ENCODE measurements around the gene SPOP.
"Not testable (repeated sequence)": the region's sequence is repeated elsewhere in the genome, so short reads cannot be mapped to it uniquely, and the experiment has no call there.

The SPOP gene

DNA sequence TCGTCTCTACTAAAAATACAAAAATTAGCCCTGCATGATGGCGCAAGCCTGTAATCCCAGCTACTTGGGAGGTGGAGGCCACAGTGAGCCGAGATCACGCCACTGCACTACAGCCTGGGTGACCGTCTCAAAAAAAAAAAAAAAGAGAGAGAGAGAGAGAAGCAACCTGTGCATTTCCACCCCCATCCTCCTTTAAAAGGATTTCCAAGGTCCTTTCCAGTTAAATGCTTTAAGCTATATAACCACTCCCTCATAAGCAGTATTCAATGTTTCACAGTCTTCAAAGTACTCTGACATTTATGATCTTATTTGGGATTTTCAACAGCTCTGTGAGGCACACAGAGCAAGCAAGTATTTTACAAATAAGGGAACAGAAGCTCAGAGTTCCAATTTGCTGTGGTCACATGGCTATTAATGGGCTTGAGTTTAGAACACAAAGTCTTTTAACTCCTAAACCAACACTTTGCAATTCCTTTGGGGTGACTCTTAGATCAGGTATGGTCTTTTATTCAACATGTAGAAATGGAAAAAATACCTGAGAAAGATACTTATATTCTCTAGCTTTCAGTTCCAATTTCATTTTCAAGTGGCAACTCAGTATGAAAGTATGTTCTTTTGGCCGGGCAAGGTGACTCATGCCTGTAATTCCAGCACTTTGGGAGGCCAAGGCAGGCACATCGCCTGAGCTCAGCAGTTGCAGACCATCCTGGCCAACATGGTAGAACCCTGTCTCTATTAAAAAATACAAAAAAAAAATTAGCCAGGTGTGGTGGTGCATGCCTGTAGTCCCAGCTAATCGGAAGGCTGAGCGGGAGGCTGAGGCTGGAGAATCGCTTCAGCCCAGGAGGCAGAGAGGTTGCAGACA lies 31.3 kb downstream of the SPOP start:
- DNase-seq, result no peak

DNA sequence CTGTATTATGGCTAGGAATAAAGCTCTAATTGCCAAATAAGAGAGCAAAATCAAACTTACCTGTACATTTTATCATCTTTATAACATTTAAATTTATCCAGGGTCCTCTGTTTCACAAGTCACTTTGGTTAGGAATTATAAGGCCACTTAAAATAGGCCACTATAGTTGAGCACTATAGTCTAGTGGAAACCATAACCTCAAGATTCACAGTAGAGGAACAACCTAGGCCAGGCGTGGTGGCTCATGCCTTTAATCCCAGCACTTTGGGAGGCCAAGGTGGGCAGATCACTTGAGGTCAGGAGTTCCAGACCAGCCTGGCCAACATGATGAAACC lies 31.9 kb downstream of the SPOP start:
- not testable (repeated sequence) for DNase-seq

DNA sequence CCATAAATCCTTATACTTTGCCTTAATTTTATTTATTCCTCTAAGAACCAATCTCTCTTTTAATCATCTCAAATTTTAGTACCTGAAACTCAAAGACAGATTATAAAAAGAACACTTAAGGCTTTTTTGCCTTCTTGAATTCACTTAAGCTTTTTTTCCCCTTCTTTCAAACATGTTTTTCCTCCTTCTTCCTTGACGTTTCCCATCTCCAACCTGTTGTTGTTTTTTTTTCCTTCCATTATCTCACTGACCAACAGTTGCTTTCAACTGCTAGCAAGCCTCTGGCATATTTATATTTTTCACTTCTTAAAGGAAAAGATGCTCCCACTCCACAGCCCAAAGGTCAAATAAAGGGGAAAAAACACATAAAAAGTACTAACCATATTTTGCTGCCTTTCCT lies 32.2 kb downstream of the SPOP start:
- DNase-seq, result no peak

DNA sequence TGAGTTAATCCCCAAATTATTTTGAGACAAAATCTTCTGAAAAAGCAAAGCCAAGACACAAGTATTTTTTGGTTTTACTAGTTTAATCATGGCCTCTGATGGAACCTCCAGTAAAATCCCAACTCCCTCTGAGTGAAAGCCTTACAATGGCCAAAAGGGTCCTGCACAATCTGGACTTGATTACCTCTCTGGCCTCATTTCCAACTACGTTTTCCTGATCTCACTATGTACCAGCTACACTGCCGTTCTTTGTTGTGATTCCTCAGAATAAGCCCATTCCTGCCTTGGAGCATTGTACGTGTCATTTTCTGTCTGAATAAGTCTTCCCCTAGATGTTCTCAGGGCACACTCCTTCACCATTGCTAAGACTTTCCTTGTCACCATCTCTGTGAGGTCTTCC lies 37.3 kb downstream of the SPOP start:
- DNase-seq, result no peak

DNA sequence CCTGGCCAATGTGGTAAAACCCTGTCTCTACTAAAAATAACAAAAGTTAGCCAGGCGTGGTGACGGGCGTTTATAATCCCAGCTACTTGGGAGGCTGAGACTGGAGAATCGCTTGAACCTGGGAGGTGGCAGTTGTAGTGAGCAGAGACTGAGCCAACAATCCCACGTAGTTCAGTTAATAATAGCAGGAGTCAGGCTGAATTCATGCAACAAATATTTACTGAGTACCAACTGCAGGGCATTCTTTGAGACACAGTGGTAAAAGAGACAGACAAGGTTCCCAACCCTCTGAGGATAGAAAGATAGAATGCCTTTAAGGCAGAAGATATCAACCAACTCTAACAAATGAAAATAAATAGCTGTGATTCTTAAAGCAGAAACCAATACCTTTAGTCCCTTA lies 39.1 kb downstream of the SPOP start:
- no peak for DNase-seq

DNA sequence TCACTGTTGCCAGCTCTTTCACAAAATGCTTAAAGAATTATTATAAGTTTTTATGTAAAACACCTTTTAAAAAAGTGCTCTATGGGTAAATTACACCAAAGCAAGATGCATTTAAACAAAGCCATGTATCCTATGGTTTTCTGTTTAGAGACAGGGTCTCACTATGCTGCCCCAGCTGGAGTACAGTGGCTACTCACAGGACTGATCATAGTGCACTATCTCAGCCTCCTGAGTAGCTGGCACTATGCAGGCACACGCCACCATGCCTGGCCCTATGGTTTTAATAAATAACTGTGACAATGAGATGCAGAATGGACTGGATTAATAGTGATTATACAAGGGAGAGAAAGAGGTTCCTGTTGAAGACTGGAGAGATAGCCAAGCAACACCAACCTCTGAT lies 40.2 kb downstream of the SPOP start:
- DNase-seq, result no peak

DNA sequence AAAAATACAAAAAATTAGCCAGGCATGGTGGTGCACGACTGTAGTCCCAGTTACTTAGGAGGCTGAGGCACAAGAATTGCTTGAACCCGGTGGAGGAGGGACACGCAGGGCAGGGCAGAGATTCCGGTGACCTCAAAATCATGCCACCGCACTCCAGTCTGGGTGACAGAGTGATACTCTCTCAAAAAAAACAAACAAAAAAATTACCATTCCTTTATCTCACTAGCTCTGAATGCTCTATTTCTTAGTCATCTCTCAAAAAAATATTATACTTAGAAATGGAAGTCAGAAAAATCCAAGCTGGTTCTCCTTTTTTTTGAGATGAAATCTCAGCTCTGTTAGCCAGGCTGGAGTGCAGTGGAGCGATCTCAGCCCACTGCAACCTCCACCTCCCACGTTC lies 40.8 kb downstream of the SPOP start:
- DNase-seq, result no peak

DNA sequence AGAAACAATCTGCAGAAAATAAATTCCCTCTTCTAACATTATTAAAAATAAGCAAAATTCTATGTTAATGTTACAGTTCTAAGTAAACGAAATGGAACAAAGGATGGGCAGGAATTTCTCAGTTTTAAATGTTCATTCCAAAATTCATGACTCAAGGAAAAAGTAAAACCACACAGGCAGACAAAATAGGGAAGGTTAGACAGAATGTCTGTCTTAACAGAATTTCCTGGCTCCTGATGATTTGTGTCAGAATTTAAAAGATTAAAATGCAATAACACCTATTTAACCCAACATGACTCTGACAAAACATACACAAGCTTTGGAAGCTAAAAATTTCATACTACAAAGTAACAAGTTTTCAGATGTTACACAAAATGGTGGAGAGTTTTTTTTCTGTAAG lies 42.8 kb downstream of the SPOP start:
- DNase-seq, result no peak

DNA sequence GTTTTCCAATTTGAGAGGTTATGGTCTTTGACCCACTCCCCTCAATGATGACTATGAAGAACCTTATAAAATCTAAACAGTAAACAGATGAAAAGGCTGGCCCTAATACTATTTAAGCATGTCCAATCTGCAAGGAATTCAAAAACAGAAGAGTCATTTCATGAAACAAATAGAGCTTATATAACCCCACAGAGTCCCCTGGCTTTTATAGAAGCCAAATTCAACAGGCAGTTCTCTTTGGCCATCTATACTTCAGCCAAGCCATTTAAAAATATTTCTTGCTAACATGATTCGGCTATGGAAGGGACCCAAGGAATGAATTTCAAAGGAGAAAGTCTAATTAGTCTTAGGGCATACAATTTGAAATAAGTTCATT lies 43.4 kb downstream of the SPOP start:
- no peak for DNase-seq

DNA sequence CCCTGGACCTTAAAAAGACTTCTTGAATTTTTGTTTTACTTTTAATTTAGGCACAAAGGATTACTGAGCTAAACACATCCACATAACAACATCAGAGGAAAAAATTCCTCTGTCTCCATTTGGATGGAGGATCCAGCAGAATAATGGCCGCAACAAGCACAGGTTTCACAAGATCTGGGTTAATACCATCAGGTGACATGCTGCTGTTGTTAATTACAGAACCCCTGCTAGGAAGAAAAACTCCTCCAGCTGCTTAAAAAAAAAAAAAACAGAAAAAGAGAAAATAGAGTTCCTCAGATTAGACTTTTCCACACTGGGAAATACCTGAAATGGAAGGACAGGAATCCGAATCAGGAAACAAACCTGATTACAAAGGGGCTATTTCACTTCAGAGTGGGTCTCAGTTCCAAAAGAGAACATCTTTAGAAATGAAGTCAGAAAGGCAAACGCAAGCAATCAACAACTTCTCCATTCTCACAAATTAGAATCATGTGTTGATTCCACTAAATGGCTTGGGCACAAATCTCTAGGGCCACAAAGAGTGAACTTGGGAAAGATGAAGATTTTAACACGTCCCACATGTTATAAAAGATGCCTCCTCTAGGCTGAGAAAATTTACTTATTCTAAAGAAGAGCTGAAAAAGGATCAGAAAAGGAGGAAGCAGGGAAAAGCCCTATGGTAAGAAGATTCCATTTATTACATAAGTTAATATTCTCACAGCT lies 44.0 kb downstream of the SPOP start:
- DNase-seq, result no peak

DNA sequence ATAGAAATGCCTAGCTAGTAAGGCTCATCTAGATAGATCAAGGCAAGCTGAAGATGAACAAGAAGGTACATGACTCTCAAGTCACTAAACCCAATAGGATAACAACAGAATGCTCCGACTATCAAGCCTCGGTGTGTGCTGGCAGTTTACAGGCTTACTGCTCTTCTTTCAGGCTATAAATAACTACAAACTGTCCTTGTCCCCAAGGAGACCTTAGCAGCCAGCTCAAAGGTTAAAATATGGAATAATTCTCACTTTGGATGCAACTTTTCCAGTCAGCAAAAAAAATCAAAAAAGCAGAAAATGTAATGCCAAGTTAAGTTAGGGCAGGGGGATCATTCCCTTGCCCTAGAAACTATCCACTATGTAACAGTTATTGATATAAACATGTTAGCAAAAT lies 44.6 kb downstream of the SPOP start:
- DNase-seq, result no peak

DNA sequence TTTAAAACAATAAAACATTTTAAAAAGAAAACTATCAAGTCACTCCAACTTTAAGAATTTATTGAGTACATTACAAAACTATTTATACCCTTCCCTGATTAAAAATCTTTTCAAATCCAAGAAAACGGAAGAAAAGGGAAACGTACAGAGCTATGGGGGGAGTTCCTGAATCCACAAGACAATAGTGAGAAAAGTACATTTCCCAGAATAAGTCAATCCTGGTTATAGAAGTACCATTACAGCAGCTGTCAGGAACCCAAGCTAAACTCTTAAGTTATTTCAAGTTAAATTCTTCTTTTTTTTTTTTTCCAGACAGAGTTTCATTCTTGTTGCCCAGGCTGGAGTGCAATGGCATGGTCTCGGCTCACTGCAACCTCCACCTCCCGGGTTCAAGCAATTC lies 45.7 kb downstream of the SPOP start:
- no peak for DNase-seq

DNA sequence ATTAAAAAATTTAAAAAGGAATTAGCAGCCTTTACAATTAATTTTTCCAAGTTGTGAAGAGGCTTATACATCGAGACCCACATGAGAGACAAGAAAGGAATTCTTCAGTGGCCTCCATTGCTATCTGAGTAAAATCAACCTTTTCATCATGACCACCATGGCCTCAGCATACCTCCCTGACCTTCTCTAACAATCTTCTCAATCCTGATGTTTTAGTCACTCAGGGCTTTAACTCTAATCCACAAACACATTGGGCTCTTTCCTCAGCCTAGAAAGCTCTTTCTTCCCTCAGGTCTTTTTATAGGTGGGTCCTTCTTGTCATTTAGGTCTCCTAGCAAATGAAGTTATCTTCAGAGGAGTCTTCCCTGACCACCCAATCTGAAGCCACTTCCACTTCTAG lies 46.4 kb downstream of the SPOP start:
- DNase-seq, result no peak

DNA sequence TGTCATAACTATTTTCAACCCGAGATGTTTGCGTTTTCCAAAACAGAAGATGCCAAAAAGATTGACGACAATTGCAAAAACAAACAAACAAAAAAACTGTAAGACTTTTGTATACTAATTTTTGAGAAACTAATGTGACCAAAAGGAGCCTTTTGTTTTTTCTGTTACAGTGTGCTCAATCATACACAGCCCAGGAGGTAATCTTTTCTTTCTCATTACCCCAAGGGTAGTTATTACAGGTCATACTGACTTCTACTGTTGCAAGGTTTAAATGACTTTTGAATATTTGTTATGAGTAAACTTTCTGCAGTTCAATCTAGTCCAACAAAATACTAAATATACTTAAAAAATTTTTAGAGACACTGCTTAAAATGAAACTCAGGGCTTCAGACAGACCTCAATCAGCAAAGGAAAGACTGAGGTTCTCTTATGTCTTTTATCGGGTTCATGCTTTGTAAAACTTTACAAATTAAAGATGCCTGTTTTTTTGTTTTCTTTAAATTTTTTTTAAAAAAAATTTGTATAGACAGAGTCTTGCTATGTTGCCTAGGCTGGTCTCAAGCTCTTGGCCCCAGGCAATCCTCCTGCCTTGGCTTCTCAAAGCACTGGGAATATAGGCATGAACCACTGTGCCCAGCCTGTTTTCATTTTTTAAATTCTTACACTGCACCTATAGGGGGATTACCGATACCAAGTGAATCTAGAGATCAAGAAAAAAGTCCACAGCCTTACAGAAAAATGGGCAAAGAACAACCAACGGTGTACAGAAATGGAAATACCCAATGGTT lies 47.6 kb downstream of the SPOP start:
- no peak for DNase-seq

DNA sequence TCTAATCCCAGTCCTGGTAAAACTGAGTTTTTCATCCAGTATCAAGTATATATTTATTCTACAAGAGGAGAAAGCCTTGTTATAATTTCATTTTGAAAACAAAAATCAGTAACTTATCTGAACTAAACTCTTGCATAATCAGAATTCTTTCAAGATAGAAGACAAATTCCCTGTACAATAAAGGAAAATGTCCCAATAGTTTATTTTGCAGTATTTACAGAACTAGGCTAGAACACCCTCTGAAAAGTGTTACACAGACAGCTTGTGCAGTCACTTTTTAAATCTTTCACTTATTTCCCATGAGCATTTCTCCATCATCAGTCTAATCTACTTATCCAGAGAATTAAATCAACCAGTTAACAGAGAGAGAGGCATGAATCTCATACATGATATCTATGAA lies 48.5 kb downstream of the SPOP start:
- DNase-seq, result no peak

DNA sequence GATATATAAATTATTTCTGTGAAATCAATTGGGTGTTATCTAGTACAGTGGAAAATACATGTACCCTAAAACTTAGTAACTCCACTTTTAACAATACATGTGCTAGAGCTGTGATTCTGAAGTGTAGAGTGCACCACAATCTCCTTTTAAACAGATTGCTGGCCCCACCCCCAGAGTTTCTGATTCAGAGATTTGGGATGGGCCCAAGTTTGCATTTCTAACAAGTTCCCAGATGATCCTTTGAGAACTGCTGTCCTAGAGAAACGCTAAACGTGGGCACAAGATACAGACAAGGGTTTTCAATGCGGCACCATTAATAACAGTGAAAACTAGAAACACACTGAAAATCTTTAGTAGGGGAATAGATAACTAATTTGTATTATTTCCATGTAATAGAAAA lies 53.0 kb downstream of the SPOP start:
- DNase-seq, result no peak

DNA sequence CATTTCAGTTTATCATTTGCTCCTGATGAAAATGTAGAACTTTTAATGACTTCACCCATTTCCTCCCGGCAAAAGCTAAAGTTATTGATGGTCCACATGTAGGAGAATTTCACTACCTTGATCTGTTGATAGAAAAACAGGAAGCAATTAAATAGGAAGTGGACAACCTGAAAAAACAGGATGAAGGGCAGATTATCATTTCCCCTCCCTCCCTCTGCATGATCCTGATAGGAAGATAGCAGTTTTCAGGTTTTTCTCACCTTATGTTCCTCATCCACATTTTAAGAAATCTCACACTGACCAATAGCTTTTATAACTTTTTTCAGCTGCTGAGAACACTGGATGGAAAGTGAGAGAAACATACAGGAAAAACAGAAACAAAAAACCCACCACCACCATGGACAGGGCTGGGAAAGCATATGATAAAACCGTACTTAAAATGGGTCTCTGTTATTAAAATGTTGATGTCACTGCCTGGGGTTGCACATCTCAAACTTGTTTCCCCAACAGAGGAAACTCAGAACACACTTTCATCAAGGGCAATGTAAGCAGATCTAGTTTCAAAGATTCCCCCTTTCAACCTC lies 55.9 kb downstream of the SPOP start:
- no peak for DNase-seq

DNA sequence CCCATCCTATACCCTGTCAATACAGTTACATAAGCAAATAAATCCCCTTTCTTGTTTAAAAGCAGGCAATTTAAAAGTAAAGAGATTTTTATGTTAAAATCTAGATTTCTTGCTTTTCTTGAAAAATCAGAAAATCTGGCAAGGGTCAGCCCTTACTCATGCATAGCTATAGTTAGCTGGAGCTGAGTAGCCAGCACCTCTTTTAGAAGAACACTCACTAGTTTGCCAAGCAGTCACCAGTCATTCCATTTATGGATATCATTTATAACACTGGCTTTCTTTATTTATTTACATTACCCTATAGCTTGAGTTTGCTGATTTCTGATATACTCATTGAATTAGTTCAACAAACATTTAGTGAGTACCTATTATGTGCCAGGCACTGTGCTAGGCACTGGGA lies 56.5 kb downstream of the SPOP start:
- no peak for DNase-seq

DNA sequence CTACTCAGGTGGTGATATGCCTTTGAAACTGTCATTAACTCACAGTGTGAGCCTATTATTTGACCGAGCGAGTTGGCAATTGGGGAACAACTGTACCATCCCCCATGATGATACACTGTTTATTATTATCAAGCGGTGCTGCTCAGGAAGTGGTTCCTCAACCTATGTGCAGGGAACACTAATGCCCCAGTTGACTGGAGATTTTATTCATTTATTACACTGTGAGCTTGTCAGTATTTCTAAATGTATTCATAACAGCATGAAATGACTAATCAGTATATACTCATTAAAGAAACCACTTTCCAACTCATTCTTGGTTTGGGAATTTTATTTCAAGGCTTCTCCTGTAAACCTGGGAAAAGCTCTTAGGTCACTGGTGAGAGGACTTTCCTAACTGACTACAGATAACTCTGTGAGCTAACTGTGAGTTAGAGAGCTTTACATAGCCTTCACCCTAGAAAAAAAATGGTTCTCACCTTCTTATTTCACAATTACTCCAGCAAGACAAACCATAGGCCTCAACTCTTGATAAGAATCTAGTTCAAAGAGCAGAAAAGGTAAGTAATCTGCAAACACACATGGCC lies 59.8 kb downstream of the SPOP start:
- DNase-seq, result no peak

DNA sequence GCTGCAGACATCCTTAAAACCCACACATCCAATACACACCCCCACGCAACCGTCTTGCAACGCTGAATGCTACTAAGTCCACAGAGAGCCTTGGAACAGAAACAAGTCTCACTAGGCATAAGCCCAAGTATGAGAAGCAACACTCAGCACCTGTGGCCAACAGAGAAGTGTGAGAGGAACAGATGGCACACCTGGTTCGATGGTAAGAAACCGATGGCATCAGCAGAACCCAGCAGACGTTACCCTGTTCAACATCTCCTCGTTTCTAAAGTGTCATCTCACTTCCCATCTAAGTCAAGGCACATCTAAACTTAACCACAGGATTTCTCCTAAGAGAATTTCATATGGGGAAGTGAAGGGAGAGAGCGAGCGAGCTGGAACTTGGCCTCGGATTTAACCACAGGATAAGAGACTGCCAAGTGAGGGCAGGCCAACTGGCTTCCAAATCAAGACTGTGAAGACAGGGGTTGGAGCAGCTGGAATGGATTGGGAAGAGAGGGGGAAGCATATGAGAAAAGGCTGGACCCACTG lies 61.2 kb downstream of the SPOP start:
- no peak for DNase-seq

DNA sequence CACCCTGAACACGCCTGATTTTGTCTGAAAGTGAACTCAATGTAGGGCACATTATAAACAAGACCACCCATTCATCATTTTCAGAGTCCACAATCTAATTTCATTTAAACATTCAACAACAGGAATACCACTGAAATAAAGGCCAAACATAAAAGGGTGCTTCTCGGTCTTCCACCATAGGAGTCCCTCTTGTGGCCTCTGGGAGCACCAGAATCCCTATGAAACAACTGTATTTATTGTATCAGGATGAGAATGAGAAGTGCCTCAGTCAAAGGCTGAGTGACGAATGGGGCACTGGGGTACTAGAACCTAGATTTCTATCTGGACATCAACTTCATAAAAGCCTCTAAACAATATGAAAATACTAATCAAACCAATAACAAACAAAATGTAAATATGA lies 61.8 kb downstream of the SPOP start:
- no peak for DNase-seq

DNA sequence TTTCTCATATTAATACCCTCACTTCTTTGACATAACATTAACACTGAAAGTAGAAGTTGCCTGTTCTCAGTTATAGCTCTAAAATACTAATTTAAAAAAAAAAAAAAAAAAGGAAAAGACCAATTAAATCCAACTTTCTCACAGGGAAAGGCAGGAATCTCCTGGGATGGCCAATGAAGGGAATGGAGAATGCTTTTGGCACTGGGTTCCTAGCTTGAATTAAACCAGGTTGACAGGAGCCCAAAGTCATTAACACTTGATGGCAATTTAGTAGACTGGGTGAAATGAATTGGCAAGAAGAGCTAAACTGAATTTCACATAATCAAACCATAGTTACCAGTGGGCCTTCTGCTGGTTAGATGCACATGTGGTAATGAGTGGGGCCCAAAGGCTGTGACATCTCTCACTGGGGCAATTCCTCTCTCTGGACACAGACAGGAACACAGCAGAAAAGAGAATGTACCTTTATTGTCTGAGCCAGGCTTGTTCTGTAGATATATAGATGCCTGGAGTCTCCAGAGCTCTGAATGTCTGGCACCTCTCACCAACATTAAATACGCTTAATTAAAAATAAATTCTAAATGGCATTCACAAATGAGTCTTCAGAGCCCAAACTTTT lies 64.6 kb downstream of the SPOP start:
- no peak for DNase-seq

DNA sequence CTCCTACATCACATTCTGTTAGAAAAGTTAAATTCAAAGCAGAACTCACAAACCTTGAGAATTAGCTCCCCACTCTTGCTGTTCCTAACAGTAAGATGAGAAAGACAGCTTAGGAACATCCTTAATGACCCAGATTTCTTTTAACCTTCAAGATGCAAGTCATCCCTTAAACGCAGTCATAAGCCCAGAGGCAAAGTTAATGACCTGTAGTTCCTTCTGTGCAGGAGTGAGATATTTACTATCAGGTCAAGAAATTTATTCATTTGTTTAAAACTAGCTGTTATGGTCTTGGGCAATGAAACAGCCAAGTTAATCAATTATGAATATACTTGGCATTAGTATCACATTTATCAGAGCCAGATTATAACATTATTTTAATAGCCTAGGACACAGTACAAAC lies 65.2 kb downstream of the SPOP start:
- no peak for DNase-seq

Data from activated naive CD4-positive, alpha-beta T cell (primary cell).